Type B pancreatic cell (in vitro differentiated cells): Measurements from ENCODE around the gene MPP2. TPM values are rescaled to one million over a fixed set of nuclear protein-coding genes. Genes with fewer than 3 reads are reported as not detected.

ENCODE experiments used
- DNase-seq: peaks from one replicate; pipeline ENCODE4 v3.0.0; 2021; ENCODE audit warnings: mixed read lengths; ENCODE audit not compliant: unreplicated experiment; ENCODE audit errors: extremely low spot score
- H3K27ac Mint-ChIP-seq: 2 replicates; pipeline ENCODE4 v1.8.0; 2021; ENCODE audit warnings: mild to moderate bottlenecking, mixed read lengths
- H3K27me3 Mint-ChIP-seq: 2 replicates; pipeline ENCODE4 v1.8.0; 2021; ENCODE audit warnings: mixed read lengths
- H3K36me3 Mint-ChIP-seq: 2 replicates; pipeline ENCODE4 v1.8.0; 2021; ENCODE audit warnings: mixed read lengths
- H3K4me1 Mint-ChIP-seq: one replicate; pipeline ENCODE4 v1.8.0; 2021; ENCODE audit warnings: mixed read lengths; ENCODE audit not compliant: unreplicated experiment
- H3K4me3 Mint-ChIP-seq: 2 replicates; pipeline ENCODE4 v1.8.0; 2021; ENCODE audit warnings: mild to moderate bottlenecking, mixed read lengths
- H3K9me3 Mint-ChIP-seq: 2 replicates; pipeline ENCODE4 v1.8.0; 2021; ENCODE audit warnings: mixed read lengths
- total RNA-seq: library from RNA; stranded (reverse); gene quantifications from 2 replicates; pipeline ENCODE4 v1.2.1, GENCODE V29; 2021; ENCODE audit warnings: low replicate concordance
- TF ChIP-seq, protein P1 (sequence below): fragments of 200-600 bp; sonication (generic); conservative IDR thresholded peaks from 2 replicates; pipeline ENCODE4 v1.5.0; 2021; ENCODE audit warnings: antibody characterized with exemption, mild to moderate bottlenecking

MPP2 gene
- total RNA-seq, 1 donor from 2014 or later = 18.5 TPM

DNA sequence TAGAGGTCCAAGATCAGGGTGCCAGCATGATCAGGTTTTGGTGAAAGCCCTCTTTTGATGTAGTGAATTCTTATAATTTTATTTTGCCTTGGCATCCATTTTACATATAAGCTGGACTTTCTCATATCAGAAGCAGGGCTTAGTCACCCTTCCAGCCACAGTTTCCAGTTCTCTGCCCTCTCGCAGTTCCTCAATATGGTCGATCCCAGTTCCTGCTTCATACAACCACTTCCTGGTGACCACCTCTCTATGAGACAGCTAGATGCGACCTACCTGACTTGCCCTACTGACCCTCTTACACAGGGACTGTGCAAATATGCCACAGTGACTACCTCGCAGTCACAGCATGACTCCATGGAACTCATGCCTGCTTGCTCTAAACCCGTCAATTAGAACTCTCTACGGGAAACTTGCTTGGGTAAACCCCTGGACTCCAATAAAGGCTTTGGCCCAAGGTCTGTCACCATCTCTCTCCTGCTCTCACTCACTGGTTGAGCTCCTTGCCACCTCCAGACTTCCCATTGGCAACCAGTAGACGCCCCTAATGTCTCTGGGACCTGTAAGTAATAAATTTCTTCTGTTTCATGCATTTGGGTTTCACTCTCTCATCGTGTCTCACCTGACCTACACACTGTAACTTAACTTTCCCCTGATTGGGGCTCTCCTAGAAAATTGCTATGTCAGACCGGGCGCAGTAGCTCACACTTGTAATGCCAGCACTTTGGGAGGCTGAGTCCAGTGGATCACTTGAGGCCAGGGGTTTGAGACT lies 38.9 kb downstream of the MPP2 start:
- Mint-ChIP-seq H3K4me3 (no peak overlapping the region), H3K4me1 (peaks cover 7% of the 10 kb centered on the region), H3K9me3 (peaks cover 5% of the 10 kb centered on the region), H3K27ac (no peak overlapping the region), H3K36me3 (no peaks in the 10 kb centered on the region), H3K27me3 (peaks cover 29% of the 10 kb centered on the region)
- no peak for DNase-seq
- TF ChIP-seq, protein P1, sequence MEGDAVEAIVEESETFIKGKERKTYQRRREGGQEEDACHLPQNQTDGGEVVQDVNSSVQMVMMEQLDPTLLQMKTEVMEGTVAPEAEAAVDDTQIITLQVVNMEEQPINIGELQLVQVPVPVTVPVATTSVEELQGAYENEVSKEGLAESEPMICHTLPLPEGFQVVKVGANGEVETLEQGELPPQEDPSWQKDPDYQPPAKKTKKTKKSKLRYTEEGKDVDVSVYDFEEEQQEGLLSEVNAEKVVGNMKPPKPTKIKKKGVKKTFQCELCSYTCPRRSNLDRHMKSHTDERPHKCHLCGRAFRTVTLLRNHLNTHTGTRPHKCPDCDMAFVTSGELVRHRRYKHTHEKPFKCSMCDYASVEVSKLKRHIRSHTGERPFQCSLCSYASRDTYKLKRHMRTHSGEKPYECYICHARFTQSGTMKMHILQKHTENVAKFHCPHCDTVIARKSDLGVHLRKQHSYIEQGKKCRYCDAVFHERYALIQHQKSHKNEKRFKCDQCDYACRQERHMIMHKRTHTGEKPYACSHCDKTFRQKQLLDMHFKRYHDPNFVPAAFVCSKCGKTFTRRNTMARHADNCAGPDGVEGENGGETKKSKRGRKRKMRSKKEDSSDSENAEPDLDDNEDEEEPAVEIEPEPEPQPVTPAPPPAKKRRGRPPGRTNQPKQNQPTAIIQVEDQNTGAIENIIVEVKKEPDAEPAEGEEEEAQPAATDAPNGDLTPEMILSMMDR = no peak

DNA sequence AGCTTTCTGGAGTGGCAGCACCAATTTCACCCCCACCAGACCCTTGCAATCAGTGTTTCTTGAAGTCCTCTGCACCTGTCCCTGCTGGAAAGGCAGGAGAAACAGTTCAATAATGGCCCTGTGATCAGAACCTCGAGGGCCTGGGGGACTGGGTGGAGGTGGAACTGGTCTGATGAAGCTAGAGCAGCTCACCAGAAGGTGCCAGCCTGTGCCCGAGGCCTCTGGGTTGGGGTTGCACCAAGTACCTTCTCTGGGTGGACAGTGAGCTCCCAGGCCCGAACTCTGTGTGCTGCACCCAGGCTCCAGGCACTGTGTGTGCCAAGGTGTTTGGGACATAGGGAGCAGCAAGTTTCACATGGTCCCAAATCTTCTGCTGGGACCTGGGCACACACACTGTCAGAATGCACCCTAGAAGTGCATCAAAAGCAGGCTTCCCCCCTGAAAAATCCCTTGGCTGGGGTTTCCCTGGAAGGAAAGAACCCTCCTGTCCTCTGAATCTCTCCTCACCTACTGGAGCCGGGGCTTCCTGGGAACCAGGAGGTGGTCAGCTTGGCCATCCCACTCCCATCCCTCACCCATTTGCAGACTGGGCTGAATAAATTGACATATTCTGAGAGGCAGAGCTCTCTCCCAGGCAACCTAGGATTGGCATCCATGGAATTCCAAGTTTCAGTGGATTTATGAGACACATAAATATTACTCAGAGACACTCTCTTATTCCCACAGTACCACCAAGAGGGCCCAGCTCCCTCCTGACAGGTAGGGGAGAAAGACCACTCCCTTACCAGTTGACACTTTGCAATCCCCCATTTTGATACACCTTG lies 43.0 kb downstream of the MPP2 start:
- no peak for DNase-seq
- Mint-ChIP-seq H3K9me3 (peaks cover 5% of the 10 kb centered on the region), H3K4me1 (no peaks in the 10 kb centered on the region), H3K36me3 (no peaks in the 10 kb centered on the region), H3K27me3 (peaks cover 24% of the 10 kb centered on the region), H3K27ac (no peak overlapping the region), H3K4me3 (no peak overlapping the region)
- TF ChIP-seq, protein P1 = no peak

DNA sequence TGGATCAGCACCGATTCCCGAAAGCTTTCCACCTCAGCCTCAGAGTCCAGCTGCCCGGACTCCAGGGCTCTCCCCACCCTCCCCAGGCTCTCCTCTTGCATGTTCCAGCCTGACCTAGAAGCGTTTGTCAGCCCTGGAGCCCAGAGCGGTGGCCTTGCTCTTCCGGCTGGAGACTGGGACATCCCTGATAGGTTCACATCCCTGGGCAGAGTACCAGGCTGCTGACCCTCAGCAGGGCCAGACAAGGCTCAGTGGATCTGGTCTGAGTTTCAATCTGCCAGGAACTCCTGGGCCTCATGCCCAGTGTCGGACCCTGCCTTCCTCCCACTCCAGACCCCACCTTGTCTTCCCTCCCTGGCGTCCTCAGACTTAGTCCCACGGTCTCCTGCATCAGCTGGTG lies 45.4 kb downstream of the MPP2 start:
- TF ChIP-seq, protein P1 = no peak
- Mint-ChIP-seq H3K4me3 (no peak overlapping the region), H3K9me3 (no peaks in the 10 kb centered on the region), H3K4me1 (no peaks in the 10 kb centered on the region), H3K27me3 (peaks cover 6% of the 10 kb centered on the region), H3K27ac (no peak overlapping the region), H3K36me3 (no peaks in the 10 kb centered on the region)
- DNase-seq = no peak

DNA sequence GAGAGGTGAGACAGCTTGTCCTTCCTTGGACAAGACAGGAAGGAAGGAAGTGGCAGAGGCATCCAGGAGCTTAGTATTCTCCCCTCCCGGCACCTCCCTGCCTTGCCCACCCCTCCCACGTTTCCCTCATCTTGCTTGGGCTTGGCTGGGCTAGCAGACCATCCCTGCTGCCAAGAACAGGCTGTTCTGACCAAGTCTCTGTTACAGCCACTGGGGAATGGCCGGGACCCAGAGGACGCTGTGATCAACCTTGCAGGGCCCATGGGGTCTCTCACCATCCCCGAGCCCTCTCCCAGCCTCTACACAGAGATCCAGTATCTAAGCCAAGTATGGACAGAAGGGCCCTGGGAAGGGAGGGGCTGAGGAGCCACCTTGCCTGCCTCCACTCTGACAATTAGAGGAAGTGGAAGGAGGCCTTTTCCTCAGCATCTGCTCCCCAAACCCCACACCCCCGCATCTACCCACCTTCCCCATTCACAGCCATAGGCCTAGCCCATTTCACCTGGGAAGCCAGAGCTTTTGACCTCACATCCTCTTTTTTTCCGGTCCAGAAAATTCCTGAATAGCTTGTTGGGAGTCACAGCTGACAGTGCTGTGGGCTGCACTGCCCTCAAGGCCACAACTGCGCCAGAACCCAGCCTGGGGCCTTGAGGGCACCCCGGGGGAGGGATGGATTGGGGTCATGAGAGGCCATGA lies 46.3 kb downstream of the MPP2 start:
- no peaks in the 10 kb centered on the region for H3K9me3 Mint-ChIP-seq
- H3K4me3 Mint-ChIP-seq = no peak overlapping the region
- H3K36me3 Mint-ChIP-seq = no peaks in the 10 kb centered on the region
- H3K4me1 Mint-ChIP-seq = no peaks in the 10 kb centered on the region
- no peak overlapping the region for H3K27ac Mint-ChIP-seq
- no peak for DNase-seq
- TF ChIP-seq, protein P1 = no peak
- peaks cover 2% of the 10 kb centered on the region for H3K27me3 Mint-ChIP-seq

DNA sequence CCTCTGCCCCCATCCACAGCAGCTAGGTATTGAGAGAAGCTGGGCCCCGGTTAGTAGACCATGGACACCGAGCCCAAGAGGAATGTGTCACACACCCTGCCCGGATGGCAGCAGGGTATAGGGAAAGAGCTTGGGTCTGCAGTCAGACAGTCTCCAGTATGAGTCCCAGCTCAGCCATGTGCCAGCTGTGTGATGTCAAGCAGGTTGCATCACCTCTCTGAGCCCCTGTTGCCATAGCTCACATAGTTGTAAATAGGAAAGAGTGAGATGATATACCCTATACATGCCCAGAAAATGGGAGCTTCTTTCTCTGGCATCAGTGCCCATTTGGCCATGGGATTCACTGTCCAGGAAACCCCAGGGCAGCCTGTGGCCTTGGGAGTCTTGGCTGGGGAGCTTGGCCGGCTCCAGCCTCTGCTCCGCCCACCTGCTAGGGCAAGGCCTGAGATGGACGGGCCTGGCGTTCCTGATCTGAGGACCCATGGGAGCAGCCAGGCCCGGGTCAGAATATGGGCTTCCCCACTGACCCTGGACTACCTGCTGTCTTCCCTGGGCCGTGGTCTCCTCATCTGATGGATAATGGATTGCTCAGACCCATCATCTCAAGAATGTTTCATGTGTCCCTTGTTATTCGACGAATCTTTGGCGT lies 47.1 kb downstream of the MPP2 start:
- Mint-ChIP-seq H3K36me3 (no peaks in the 10 kb centered on the region), H3K27ac (no peak overlapping the region), H3K4me1 (no peaks in the 10 kb centered on the region), H3K4me3 (no peak overlapping the region), H3K9me3 (no peaks in the 10 kb centered on the region), H3K27me3 (peaks cover 6% of the 10 kb centered on the region)
- DNase-seq = no peak
- TF ChIP-seq, protein P1 = no peak
